IMR-90 (cell line): ENCODE data around the gene TIGD3. TPM values are rescaled to one million over a fixed set of nuclear protein-coding genes. Genes with fewer than 3 reads are reported as not detected.

Experiments
- ATAC-seq: fragments of 200-7000 bp; cut with Tn5 transposase; 2 replicates; pipeline ENCODE4 v1.9.1; 2020; ENCODE audit warnings: low read depth, mild to moderate bottlenecking, moderate library complexity
- BruUV-seq: library from RNA; stranded (reverse); fragments of 400-500 nt; replicated peaks from 2 replicates; lab custom pipeline; 2021; lab: Mats Ljungman, UMichigan
- CTCF ChIA-PET: fragments of 300-600 bp; formaldehyde crosslinking; extraction: SDS; loops from one replicate; lab custom pipeline; 2021; ENCODE audit warnings: antibody characterized with exemption; lab: Yijun Ruan, JAX
- POLR2A ChIA-PET: fragments of 300-600 bp; sonication (Branson Sonifier 250); formaldehyde crosslinking; loops from one replicate; lab custom pipeline; 2022; ENCODE audit warnings: antibody characterized with exemption; ENCODE audit not compliant: unreplicated experiment; lab: Charles Lee
- DNase-seq: peaks from one replicate; pipeline ENCODE4 v3.0.0; 2013
- H2AFZ ChIP-seq: replicated peaks from 2 replicates; pipeline ENCODE3; 2013; ENCODE audit warnings: low read length, mild to moderate bottlenecking; ENCODE audit not compliant: poor library complexity
- H2AK5ac ChIP-seq: 2 replicates; pipeline ENCODE4 v1.6.1; 2013; ENCODE audit warnings: low read depth, low read length, inconsistent platforms
- H2AK9ac ChIP-seq: replicated peaks from 2 replicates; pipeline ENCODE3; 2013; ENCODE audit warnings: mild to moderate bottlenecking, low read depth, low read length, moderate library complexity; ENCODE audit not compliant: poor library complexity
- H2BK120ac ChIP-seq: 2 replicates; pipeline ENCODE4 v1.6.1; 2013; ENCODE audit warnings: low read depth, low read length, inconsistent platforms
- H2BK15ac ChIP-seq: 3 replicates; pipeline ENCODE4 v1.6.1; 2013; ENCODE audit warnings: low read depth, low read length, inconsistent platforms
- H2BK20ac ChIP-seq: 2 replicates; pipeline ENCODE4 v1.6.1; 2013; ENCODE audit warnings: low read depth, mild to moderate bottlenecking, inconsistent platforms, low read length, moderate library complexity
- H2BK5ac ChIP-seq: 2 replicates; pipeline ENCODE4 v1.6.1; 2013; ENCODE audit warnings: mild to moderate bottlenecking, low read depth, low read length, inconsistent platforms; ENCODE audit not compliant: poor library complexity, severe bottlenecking
- H3K14ac ChIP-seq: replicated peaks from 2 replicates; pipeline ENCODE4 v1.6.1; 2013; ENCODE audit warnings: low read depth, low read length, inconsistent platforms
- H3K18ac ChIP-seq: 2 replicates; pipeline ENCODE4 v1.6.1; 2013; ENCODE audit warnings: low read depth, low read length, control low read depth
- H3K23ac ChIP-seq: 2 replicates; pipeline ENCODE4 v1.6.1; 2013; ENCODE audit warnings: low read depth, low read length, inconsistent platforms
- H3K27ac ChIP-seq: 2 replicates; pipeline ENCODE4 v1.5.1; 2013; ENCODE audit warnings: mild to moderate bottlenecking, control low read depth, low read length; ENCODE audit not compliant: insufficient read depth
- H3K27me3 ChIP-seq: 2 replicates; pipeline ENCODE4 v1.6.1; 2013; ENCODE audit warnings: low read length; ENCODE audit not compliant: control insufficient read depth, insufficient read depth
- H3K36me3 ChIP-seq: 2 replicates; pipeline ENCODE4 v1.6.1; 2013; ENCODE audit warnings: low read length, mixed read lengths; ENCODE audit not compliant: control insufficient read depth, insufficient read depth
- H3K4ac ChIP-seq: 2 replicates; pipeline ENCODE4 v1.6.1; 2013; ENCODE audit warnings: low read depth, low read length, inconsistent platforms
- H3K4me1 ChIP-seq: 2 replicates; pipeline ENCODE4 v1.6.1; 2013; ENCODE audit warnings: low read length, mixed read lengths; ENCODE audit not compliant: control insufficient read depth, insufficient read depth
- H3K4me2 ChIP-seq: 2 replicates; pipeline ENCODE4 v1.6.1; 2013; ENCODE audit warnings: low read depth, mild to moderate bottlenecking, control low read depth, low read length, moderate library complexity
- H3K4me3 ChIP-seq: 2 replicates; pipeline ENCODE4 v1.5.1; 2013; ENCODE audit warnings: low read depth, mild to moderate bottlenecking, control low read depth, low read length, moderate library complexity; ENCODE audit not compliant: insufficient read depth
- H3K56ac ChIP-seq: 2 replicates; pipeline ENCODE4 v1.6.1; 2013; ENCODE audit warnings: low read length, inconsistent platforms; ENCODE audit not compliant: insufficient read depth; ENCODE audit errors: extremely low read depth
- H3K79me1 ChIP-seq, 2 experiments: 2 replicates each; pipeline ENCODE4 v1.6.1; 2013; ENCODE audit warnings: low read length in 2 of 2, inconsistent platforms in 1 of 2, low read depth in 1 of 2
- H3K9ac ChIP-seq: 2 replicates; pipeline ENCODE4 v1.6.1; 2013; ENCODE audit warnings: low read depth, low read length, control low read depth
- H3K9me1 ChIP-seq: 2 replicates; pipeline ENCODE4 v1.6.1; 2013; ENCODE audit warnings: low read length, inconsistent platforms; ENCODE audit not compliant: insufficient read depth
- H3K9me3 ChIP-seq: 2 replicates; pipeline ENCODE4 v1.6.1; 2013; ENCODE audit warnings: low read length; ENCODE audit not compliant: control insufficient read depth, insufficient read depth
- H4K20me1 ChIP-seq: 2 replicates; pipeline ENCODE4 v1.6.1; 2013; ENCODE audit warnings: low read length, inconsistent platforms; ENCODE audit not compliant: insufficient read depth
- H4K5ac ChIP-seq: 2 replicates; pipeline ENCODE4 v1.6.1; 2013; ENCODE audit warnings: mild to moderate bottlenecking, low read depth, low read length, control low read depth
- H4K8ac ChIP-seq, 2 experiments: 2 replicates each; pipeline ENCODE4 v1.6.1; 2013; ENCODE audit warnings: low read depth in 2 of 2, low read length in 2 of 2, control low read depth in 1 of 2, inconsistent platforms in 1 of 2
- H4K91ac ChIP-seq: 2 replicates; pipeline ENCODE4 v1.6.1; 2013; ENCODE audit warnings: low read depth, low read length, inconsistent platforms; ENCODE audit not compliant: insufficient read depth
- BHLHE40 ChIP-seq: fragments of 150-350 bp; IDR thresholded peaks from 2 replicates; pipeline ENCODE4 v1.6.1; 2016; ENCODE audit warnings: mild to moderate bottlenecking, low read depth, low read length
- CEBPB ChIP-seq: IDR thresholded peaks from 2 replicates; pipeline ENCODE4 v1.6.1; 2012; ENCODE audit warnings: low read depth, low read length, improper control_type of control experiment
- MAFK ChIP-seq: IDR thresholded peaks from 2 replicates; pipeline ENCODE4 v1.6.1; 2012; ENCODE audit warnings: low read depth, low read length, improper control_type of control experiment
- MAZ ChIP-seq: IDR thresholded peaks from 2 replicates; pipeline ENCODE4 v1.6.1; 2012; ENCODE audit warnings: low read depth, mild to moderate bottlenecking, low read length, improper control_type of control experiment, moderate library complexity, borderline replicate concordance
- MXI1 ChIP-seq: IDR thresholded peaks from 2 replicates; pipeline ENCODE4 v1.6.1; 2012; ENCODE audit warnings: low read depth, mild to moderate bottlenecking, low read length, moderate library complexity, borderline replicate concordance
- NFE2L2 ChIP-seq: fragments of 150-350 bp; IDR thresholded peaks from 2 replicates; pipeline ENCODE4 v1.6.1; 2016; ENCODE audit warnings: low read depth, mild to moderate bottlenecking, low read length
- POLR2A ChIP-seq: IDR thresholded peaks from 2 replicates; pipeline ENCODE4 v1.6.1; 2012; ENCODE audit warnings: mild to moderate bottlenecking, low read depth, low read length
- RAD21 ChIP-seq: IDR thresholded peaks from 2 replicates; pipeline ENCODE4 v1.6.1; 2012; ENCODE audit warnings: low read length, improper control_type of control experiment
- RFX5 ChIP-seq: IDR thresholded peaks from 2 replicates; pipeline ENCODE4 v1.8.0; 2012; ENCODE audit warnings: low read depth, mild to moderate bottlenecking, low read length, moderate library complexity
- SMC3 ChIP-seq: fragments of 150-350 bp; IDR thresholded peaks from 2 replicates; pipeline ENCODE4 v1.6.1; 2016; ENCODE audit warnings: low read depth, mild to moderate bottlenecking, antibody characterized with exemption, low read length, moderate library complexity
- WGBS, 2 experiments: methylation state at CpG; one replicate each; pipeline versions ENCODE4 v1.1.5 to v1.1.7; 2013; ENCODE audit warnings: missing lambda C conversion rate in 2 of 2; ENCODE audit not compliant: insufficient read length in 1 of 2; ENCODE audit errors: extremely low coverage in 2 of 2; 5-methylcytosine and 5-hydroxymethylcytosine counted together
- dilution Hi-C: fragments of 300-500 bp; cut with HindIII; formaldehyde crosslinking; loops from one replicate; pipeline ENCODE4 v1.14.3; 2018; ENCODE audit warnings: low sequenced_read_pairs; ENCODE audit not compliant: unreplicated experiment
- in situ Hi-C: fragments of 300-500 bp; cut with MboI; formaldehyde crosslinking; loops from 3 replicates; pipeline ENCODE4 v1.14.3; 2019; ENCODE audit warnings: low sequenced_read_pairs, inconsistent platforms, mixed read lengths
- intact Hi-C: fragments of 100-400 bp; cut with micrococcal nuclease; formaldehyde crosslinking; loops from 2 replicates; pipeline ENCODE4 v1.10.0; 2022
- polyA plus RNA-seq, 3 experiments: library from polyadenylated mRNA; depleted of rRNA; stranded (reverse); fragments of >200 nt; gene quantifications; 2 replicates each; pipeline ENCODE4 v1.2.3, GENCODE V29; 2012; ENCODE audit warnings: low replicate concordance in 1 of 3
- total RNA-seq: library from RNA; depleted of rRNA; stranded (reverse); fragments of >200 nt; gene quantifications from 2 replicates; pipeline ENCODE4 v1.2.3, GENCODE V29; 2012
- TF ChIP-seq, protein P1 (sequence below): conservative IDR thresholded peaks from 2 replicates; pipeline ENCODE4 v1.5.1; 2012; ENCODE audit warnings: mild to moderate bottlenecking, low read depth, low read length, improper control_type of control experiment
- TF ChIP-seq, protein P2 (sequence below): fragments of 150-350 bp; IDR thresholded peaks from 2 replicates; pipeline ENCODE4 v1.6.1; 2017; ENCODE audit warnings: mild to moderate bottlenecking, antibody characterized with exemption, low read length, low read depth

Gene TIGD3
- total and polyA plus RNA-seq, 2 of the 4 experiments (the other 2 are of a cell fraction) = 0.12 TPM; not detected in 1

DNA sequence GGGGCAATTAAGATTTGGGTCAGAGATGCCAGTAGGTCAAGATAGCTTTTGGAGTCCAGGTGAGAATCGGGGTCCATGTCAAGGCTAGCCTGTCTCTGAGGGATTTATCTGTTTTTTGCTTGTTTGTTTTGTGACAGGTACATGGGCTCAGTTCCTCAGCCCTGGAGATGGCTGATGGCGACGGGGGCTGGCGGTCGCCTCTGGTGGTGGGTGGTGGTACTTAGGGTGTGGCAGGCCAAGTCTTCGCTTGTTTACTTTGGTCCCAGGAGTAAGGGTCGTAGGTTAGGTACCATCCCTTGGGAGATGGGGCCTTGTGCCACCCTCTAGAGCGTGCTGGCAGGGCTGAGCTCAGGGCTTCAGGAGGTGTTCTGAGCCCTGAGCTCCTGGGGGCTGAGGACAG, 23.2 kb downstream of the TIGD3 start:
- 78% methylated on average over 7 of the region's 8 CpGs; no CpG with 5 or more reads in 1 of the 2 experiments for WGBS, 2 experiments
- H3K23ac ChIP-seq = no peak overlapping the region; the same call in 1 of the 2 replicates
- peaks cover 3% of the 10 kb centered on the region for H4K20me1 ChIP-seq
- no peaks in the 10 kb centered on the region for H3K36me3 ChIP-seq
- no peaks in the 10 kb centered on the region for H3K27me3 ChIP-seq
- no peak overlapping the region for H4K8ac ChIP-seq
- intact Hi-C loops = no loop called here
- no peak for DNase-seq
- no TSS peak for BruUV-seq
- no peak overlapping the region for H4K91ac ChIP-seq
- no peak for ATAC-seq
- peaks cover 13% of the 10 kb centered on the region; the same call in 1 of the 2 replicates for H3K9me1 ChIP-seq
- ChIA-PET CTCF (interaction anchor here (0.5 kb wide), 1 partner anchor 82 kb away, joined by 3 read pairs; no protein-coding TSS in a partner anchor), POLR2A (no interaction called here)
- H3K18ac ChIP-seq = no peak overlapping the region
- H4K5ac ChIP-seq = no peak overlapping the region
- TF ChIP-seq MAFK (no peak), BHLHE40 (no peak), RFX5 (no peak), POLR2A (no peak), MXI1 (no peak), SMC3 (no peak), NFE2L2 (no peak), CEBPB (no peak), MAZ (no peak), RAD21 (no peak)
- TF ChIP-seq, protein P1, sequence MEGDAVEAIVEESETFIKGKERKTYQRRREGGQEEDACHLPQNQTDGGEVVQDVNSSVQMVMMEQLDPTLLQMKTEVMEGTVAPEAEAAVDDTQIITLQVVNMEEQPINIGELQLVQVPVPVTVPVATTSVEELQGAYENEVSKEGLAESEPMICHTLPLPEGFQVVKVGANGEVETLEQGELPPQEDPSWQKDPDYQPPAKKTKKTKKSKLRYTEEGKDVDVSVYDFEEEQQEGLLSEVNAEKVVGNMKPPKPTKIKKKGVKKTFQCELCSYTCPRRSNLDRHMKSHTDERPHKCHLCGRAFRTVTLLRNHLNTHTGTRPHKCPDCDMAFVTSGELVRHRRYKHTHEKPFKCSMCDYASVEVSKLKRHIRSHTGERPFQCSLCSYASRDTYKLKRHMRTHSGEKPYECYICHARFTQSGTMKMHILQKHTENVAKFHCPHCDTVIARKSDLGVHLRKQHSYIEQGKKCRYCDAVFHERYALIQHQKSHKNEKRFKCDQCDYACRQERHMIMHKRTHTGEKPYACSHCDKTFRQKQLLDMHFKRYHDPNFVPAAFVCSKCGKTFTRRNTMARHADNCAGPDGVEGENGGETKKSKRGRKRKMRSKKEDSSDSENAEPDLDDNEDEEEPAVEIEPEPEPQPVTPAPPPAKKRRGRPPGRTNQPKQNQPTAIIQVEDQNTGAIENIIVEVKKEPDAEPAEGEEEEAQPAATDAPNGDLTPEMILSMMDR = no peak
- TF ChIP-seq, protein P2, sequence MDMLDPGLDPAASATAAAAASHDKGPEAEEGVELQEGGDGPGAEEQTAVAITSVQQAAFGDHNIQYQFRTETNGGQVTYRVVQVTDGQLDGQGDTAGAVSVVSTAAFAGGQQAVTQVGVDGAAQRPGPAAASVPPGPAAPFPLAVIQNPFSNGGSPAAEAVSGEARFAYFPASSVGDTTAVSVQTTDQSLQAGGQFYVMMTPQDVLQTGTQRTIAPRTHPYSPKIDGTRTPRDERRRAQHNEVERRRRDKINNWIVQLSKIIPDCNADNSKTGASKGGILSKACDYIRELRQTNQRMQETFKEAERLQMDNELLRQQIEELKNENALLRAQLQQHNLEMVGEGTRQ = no peak
- dilution Hi-C loops = no loop called here
- no peaks in the 10 kb centered on the region for H3K9me3 ChIP-seq
- H2AK5ac ChIP-seq = 0 out of 2 replicates have a peak overlapping the region, but pooled peaks have one; percentile 15
- H3K9ac ChIP-seq = no peak overlapping the region
- no peak overlapping the region for H3K4me3 ChIP-seq
- in situ Hi-C loops = no loop called here
- no peak overlapping the region for H2BK5ac ChIP-seq
- H2BK15ac ChIP-seq = no peak overlapping the region
- H3K14ac ChIP-seq = no peak overlapping the region
- no peak overlapping the region for H3K4me2 ChIP-seq
- no peak overlapping the region for H2BK120ac ChIP-seq
- no peak overlapping the region; the same call in 1 of the 2 replicates for H3K4ac ChIP-seq
- peaks cover 5% of the 10 kb centered on the region for H3K4me1 ChIP-seq
- H3K79me1 ChIP-seq = peaks cover 4 to 27% of the 10 kb centered on the region in 2 experiments; a peak in 2 of 4 replicates
- no peak overlapping the region for H2BK20ac ChIP-seq
- no peak overlapping the region for H2AFZ ChIP-seq
- no peak overlapping the region for H3K56ac ChIP-seq
- no peak overlapping the region for H2AK9ac ChIP-seq
- no peak overlapping the region for H3K27ac ChIP-seq
